Activated CD8-positive, alpha-beta memory T cell treated with anti-CD3 and anti-CD28 coated beads for 48 hours (primary cell): ENCODE results near the gene ARID1B.

Source experiments
- DNase-seq, 3 experiments: peaks; one replicate each; pipeline ENCODE4 v3.0.0-alpha.2; 2020; ENCODE audit warnings: low read depth in 2 of 3, low spot score in 2 of 3

Gene ARID1B

DNA sequence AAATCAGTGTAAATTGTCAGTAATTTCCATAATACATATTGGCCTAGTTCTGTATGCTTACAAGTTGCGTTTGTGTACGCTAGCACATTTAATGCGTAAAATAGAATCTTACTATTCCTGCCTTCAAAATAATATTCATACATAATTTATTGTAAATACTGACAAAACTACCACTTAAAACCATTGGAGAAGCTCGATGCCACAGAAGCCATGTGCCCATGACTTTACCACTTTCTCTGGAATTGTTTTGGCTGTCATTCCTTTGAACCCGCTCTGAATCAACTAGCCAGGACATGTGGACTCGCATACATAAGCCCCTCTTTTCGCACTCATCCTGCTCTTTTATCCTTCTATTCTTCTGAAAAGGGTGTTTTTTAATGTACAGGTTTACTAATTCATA, 394.6 kb downstream of the ARID1B start:
- DNase-seq, result no peak

DNA sequence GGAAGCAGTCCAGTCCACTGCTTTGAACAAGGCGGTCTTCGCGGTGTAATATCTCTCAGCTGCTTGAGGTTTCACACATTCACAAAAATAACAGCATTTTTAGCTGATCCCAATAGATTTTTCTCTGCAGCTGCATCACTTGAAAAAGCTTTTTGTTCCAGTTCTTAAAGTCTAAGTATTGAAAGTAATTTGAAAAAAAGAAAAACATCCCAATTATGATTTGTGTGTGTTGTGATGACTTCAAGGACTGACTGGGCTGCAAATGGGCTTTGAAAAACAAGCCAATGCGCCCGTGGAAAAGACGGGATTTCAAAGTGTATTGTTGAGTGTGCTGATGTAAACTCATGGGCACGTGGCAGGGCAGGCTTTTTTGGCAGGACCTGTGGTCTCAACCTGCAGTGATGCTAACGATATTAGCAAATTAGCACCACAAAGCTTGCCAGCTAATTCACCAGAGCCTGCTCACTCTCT, 395.1 kb downstream of the ARID1B start:
- no peak for DNase-seq

DNA sequence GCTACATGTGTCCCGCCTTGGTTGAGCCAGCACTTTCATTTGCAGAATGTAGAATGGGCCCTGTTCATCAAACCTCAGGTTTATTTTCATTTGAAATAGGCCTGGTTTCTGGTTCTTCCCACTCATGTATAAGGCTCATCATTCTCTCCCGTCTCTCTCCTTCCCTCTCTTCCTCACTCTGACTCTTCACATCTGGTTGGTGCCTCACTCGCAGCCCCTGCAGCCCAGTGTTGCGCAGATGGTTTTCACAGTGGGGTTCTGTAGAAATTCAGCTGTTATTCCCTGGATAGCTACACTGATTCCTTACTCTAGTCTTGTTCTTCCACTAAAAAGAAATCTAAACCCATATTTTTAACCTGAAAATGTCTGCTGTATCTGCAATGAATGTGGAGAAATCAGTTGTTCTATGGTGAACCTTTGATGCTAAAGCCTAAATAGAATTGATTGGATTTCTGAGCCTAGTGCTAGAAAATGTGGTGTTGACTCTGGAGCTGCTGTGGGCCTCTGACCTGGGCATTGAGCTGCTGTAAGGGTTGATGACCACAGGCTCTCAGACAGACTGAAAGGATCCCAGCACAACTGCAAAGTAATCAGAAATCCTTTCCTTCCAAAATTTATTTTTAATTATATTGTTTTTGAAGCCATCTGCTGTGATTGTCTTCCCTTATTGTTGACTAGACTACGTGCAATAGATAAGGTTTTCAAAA, 395.8 kb downstream of the ARID1B start:
- DNase-seq, result no peak

DNA sequence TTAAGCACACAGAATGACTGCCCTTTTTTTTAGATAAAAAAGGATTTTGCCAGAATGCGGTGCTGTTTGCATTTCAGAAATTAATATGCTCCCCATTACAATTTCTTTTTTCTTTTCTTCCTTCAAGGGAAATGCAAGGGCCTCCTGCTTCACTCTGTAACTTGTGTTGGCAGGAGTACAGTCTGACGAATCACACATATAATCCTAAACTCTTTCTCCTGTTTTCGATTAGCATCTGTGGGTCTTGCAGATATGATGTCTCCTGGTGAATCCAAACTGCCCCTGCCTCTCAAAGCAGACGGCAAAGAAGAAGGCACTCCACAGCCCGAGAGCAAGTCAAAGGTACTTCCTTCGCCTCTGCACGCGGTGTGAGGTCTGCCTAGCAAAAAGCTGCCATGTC, 396.6 kb downstream of the ARID1B start:
- DNase-seq, result no peak

DNA sequence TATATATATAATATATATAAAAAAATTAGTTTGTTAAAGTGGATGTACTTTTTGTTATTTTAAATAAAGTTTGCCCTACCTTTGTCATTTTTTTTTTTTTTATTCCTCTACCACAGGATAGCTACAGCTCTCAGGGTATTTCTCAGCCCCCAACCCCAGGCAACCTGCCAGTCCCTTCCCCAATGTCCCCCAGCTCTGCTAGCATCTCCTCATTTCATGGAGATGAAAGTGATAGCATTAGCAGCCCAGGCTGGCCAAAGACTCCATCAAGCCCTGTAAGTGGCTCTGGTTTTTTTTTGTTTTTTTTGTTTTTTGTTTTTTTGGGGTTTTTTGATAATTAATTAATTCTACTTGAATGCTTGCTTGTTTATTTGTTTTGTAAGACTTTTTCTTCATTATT, 397.6 kb downstream of the ARID1B start:
- DNase-seq, result no peak

DNA sequence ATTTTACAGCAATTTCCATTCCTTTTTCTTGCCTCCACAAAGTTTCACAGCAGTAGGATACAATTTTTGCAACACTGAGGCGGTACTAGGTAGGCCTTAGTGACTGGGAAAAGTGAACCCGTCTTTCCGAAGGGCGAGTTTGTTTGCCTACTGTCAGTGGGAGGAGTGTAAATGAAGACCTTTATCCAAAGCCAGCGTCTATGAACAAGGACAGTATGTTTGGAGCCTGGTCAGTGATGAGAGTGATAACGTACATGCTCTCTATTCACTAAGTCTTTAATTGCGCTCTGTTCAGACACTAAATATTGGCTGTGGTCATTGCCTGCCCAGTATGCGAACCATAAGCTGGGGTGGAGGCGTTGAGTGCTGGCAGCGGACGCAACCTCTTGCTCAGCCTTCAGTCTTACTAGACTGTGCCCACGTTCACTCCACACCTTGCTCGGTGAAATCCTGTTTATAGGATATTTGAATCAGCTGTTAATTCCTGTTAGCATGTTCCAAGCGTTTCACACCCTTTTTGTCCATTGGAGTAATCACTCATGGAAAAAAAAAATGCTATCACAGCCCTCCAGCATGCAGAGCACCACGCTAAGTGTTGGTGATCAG, 400.7 kb downstream of the ARID1B start:
- DNase-seq, result no peak

DNA sequence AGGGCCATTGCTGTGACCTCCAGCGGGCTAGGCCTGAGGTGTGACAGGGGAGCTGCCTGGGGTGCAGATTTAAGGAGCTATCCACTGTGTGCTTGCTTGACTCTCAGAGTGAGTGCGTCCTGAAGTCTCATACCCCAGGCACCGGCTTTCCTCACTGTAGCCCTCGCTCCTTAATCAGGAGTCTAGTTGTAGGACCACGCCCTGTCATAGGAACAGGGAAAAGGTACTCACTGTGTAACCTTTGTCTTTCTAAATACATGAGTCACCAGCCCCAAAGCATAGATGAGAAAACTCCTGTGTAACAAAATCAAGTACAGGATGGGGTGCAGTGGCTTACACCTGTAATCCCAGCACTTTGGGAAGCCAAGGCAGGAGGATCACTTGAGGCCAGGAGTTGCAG, 404.5 kb downstream of the ARID1B start:
- no peak for DNase-seq

DNA sequence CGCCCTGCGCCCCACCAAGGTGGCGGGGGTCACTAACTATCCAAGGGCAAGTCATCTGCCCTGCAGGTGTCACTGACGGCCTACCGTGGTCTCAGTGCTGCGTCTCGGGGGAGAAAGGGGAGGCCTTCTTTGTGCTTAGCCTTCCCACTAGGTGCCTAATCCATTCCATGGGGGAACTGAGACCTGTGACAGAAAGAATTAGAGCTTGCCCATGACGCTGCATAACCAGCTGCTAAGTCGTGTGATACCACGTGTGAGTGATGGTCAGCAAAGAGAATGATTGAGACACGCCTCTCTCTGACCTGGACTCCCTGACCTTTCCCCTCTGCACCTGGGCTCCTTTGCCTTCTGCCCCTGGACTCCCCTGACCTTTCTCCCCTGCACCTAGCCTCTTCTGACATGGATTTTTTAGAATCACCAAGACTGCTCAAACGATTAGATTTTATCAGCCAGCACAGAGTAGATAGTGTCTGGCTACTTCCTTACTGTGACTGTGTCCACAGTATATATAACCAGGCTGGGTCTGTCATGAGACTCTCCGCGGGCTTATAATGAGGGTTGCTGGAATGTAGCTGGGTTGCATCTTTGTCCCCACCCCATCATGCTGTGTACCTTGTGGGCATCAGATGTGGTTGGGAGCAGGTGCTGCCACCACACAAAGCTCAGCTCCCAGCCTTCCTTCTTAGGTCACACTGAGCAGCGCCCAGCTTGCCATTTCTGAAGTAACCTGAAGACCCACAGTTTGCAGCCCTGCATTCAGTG, 405.5 kb downstream of the ARID1B start:
- DNase-seq, result no peak

DNA sequence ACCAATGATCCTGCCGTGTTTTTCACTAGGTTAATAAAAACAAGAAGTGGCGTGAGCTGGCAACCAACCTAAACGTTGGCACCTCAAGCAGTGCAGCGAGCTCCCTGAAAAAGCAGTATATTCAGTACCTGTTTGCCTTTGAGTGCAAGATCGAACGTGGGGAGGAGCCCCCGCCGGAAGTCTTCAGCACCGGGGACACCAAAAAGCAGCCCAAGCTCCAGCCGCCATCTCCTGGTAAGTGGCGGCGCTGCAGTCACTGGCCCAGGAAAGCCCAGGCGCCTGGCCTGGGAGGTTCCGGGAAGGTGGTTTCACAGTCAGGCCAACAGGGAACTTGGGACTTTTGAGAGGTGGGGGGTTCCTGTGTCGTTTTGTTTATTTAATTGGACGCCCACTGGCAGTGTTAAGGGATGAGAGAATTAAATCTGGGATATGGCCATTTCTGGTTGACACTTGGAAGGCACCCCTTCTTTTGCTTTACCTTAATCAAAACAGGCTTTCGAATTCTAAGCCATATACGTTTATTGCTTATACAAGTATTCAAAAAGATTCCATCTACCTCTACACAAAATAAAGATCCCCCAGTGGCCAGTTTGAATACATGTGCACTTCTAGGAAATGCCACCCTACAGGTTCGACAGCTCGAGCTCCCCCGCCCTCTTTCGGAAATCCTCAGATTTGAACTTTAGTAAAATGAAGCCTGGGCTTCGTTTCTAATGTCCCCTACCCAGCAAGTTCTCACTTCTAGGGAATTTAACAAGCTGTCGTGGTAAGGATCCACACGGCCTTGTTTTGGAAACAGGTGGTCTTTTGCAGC, 407.2 kb downstream of the ARID1B start:
- DNase-seq, result peak; percentile 8 to 35 (median 26)

DNA sequence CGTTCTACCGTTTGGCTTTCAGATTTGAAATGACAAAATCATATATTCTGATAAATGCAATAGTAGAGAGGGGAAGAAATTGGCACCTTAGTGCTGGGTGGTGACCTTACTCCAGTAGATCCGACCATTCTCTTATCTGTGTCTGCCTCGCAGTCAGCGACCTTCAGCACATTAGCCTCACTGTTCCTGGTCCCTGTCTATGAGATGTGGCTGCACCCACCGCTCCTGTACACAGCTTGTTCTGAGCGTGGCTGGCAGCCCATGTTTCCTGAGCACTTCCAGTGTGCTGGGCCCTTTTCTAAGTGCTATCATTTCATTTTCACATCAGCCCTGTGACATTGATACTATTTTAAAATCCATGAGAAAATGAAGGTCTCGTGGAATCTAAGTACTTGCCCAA, 408.0 kb downstream of the ARID1B start:
- DNase-seq, result no peak

DNA sequence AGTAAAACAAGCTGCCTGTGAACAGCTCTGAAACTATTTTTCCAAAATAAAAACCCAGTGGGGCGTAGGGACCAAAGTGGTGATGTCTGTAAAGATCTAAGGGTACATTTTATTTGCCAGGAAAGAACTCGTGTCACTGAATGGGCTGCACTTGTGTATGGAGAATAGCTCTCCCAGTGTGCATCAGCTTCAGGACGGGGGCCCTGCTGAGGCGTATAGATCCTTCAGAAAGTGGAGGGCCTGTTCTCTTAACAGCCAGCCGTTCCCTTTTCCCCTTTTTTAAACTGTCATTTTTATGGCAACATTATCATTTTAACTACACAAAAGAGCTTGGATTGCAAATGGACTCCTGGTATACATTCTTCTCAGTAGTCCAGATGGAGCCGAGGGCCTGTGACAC, 408.8 kb downstream of the ARID1B start:
- DNase-seq, result no peak

DNA sequence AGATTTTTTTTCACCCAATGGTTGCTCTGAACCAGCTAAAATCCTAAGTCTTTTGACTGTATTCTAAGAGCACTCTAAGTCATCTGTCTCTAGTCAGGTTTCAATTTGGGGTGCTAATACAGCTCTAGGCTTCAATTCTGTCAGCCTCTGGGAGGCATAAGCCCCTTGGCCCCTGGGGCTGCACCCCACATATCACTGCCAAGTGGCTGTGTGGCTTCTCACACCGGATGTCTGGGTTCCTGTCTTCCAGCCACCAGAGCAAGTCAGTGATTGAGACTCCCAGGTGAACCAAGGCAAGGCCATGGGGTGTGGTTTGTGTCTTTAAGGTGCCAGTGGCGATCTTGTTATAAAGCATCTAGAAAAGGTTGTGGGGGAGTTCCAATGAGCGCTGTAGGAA, 409.6 kb downstream of the ARID1B start:
- no peak for DNase-seq

DNA sequence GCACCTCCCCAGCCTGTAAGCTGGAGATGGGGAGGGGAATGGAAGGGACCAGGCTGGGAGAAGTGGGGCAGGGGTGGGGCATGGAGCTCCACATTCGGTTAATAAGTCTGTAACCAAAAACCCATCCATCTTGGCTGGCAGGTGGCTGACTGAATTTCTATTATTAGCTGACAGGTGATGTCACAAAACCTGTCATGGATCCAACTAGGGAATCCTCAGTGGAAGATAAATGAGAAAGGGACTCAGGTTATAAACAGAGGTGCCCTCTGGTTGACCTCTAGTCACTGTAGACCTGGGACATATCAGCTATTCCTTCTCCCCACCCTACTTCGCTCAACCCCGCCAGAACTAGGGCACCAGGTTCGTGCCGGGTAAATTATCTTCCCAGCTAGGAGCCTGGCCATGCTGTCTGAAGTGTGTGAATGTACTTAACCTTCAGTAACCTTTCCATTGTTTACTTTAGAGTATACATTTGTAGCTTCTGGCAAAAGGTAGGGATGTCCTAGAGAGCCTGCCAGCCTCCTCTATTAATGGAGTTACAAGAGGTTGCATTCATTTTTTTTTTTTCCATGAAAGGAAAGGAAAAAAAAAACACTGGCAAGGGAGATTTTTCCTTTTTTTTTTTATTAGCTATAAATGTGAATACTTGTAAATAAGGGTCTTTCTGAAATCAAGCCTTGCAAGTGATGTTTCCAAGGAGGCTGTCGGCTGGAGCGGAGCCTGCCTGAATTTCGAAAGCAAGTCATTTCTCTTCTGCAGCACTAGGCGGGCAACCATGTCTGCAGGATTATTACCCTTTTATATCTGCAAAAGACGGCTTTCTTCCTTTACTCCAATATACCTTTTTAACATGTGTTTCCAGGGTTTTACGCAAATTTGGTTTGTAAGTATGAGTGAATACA, 410.3 kb downstream of the ARID1B start:
- DNase-seq, result no peak

DNA sequence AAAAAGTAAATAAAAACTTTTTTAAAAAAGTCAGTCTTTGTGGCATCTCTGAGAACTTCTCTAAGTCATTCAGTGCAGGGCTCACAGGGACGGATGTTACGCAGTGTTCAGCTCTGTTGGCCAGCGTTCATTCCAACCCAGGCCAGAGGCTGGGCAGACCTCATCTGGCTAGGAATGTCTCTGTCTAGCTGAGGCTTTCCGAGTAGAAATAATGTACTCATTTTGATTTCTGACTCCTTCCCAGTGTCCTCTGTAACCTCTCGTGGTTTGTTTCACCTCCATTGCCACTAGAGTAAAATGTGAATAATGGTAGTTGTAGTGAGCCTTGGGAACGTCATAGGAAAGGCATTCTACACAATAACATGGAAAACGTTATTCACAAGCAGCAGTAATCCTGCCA, 411.0 kb downstream of the ARID1B start:
- no peak for DNase-seq

DNA sequence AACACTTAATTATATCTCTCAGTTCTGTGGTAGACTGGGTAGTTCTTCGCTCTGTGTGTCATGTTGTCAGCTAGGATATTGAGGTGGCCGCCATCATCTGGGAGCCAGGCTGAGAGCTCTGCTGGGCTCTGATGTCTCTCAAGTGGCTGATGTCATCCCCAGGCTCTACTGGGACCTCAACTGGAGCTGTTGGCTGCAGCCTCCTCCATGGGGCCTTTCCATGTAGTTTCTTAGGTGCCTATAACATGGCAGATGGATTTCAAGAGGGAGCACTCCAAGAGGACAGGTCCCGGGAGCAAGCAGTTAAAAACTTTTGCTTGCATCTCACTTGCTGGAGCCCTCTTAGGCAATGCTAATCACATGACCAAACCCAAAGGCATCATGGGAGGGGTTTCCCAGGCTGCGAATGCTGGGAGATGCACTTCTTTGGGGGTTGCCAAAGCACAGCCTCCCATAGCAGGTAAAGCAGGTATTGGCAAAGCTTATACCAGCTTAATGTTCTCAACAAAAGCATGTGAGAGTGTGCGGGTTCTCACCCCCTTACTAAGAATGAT, 416.3 kb downstream of the ARID1B start:
- DNase-seq, result no peak

DNA sequence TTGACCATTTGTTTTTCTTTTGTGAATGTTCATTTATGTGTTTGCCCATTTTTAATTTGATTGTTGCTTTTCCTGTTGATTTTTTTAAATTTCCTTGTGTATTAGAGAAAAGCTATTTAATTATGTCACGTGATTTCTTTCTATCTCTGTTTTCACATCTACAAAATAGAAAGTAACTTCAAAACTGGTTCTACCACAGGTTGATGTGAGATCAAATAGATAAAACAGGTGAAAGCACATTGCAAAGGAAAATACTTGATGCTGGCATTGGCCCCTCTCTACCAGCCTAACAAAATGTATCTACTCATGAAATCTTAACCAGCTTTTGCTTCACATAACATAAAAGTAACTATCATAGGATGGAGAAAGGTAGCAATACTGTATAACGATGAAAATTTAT, 416.9 kb downstream of the ARID1B start:
- no peak for DNase-seq

DNA sequence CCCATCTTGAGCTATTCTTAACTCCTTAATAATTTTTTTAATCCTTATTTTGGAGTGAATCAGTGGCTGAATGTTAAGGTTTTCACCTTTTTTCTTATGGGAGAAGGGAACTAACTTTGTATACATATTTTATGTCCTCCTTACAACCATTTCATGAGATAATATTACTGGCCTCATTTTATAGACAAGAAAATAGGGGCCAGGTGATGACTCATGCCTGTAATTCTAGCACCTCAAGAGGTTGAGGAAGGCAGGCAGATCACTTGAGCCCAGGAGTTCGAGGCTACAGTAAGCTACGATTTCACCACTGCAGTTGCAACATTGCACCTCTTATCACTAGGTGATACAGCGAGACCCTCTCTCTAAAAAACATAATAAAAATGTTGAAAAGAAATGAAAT, 417.5 kb downstream of the ARID1B start:
- no peak for DNase-seq

DNA sequence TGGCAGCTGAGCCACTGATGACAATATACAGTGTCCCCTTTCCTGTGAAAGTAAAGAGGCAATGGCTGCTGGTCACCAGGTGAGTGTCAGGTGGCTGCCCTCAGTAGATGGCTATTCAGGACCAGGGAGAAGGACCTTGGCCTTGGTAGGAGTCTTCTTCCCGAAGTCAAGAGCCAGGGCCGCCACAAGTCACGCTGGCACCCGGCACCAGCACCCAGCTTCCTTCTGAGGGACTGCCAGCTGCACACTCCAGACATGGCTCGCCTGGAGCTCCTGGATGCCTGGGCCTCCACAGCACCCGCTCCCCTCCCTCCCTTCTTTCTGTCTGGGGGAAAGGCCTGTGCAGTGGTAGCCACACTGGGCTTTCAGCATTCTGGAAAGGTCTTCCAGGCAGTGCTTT, 419.2 kb downstream of the ARID1B start:
- DNase-seq, result no peak

DNA sequence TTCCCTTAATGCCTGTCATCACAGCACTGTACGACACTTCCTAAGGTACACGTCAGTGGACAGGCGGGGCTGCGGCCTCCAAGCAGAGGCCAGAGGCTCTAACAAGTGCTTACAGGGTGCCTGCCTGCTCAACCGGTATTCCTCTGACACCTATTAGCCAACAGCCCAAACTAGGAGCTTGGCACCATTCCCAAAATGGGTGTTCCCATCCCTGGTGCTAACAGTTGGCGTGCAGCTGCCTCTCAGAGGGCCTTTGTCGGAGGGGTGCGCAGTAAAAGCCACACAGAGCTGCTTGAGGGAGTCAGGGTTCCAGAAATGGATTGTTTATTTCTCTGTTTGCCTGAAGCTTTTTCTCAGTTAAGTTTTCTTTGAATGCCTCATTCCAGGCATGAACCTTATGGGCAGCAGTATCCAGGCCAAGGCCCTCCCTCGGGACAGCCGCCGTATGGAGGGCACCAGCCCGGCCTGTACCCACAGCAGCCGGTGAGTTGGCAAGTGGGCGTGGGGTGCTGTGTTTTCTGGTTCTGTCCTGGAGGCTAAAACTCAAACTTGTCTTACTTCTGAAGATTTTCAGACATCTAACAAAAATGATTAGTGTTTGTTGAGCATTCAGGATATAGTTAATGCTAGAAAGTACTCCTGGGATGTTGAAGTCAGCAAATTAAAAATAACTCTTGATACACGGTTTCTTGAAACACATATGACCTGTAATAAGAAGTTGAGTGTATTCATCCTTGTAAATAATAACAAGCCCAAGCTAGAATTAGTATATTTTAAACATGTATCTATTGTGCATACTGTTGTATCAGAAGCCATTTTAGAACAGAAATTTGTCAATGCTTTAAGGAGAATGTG, 421.5 kb downstream of the ARID1B start:
- DNase-seq, result no peak
